NCI-H2227 (cell line): Measurements from ENCODE around the gene SMIM29.
"Not testable (repeated sequence)": the region's sequence is repeated elsewhere in the genome, so short reads cannot be mapped to it uniquely, and the experiment has no call there.

ENCODE experiments used
- DNase-seq: peaks from one replicate; lab custom pipeline; 2025; ENCODE audit not compliant: unreplicated experiment; lab: John Stamatoyannopoulos, UW

Gene SMIM29

GRCh38 chr6:34248727-34249468 lies at the start of gene SMIM29:
Gene SMIM29, minus strand, starts transcription at chr6:34249006. Its CDS starts 1,215 bp downstream, at chr6:34247791.
- peak; percentile 97 for DNase-seq

GRCh38 chr6:34295721-34296120 lies 46.9 kb upstream of the SMIM29 start:
- no peak for DNase-seq

- no peak for DNase-seq
Observed at GRCh38 chr6:34292954-34293353, 44.1 kb upstream of the SMIM29 start.

GRCh38 chr6:34289137-34289536 lies 40.3 kb upstream of the SMIM29 start:
- DNase-seq, result no peak

- DNase-seq, result no peak
Observed at GRCh38 chr6:34288581-34288980, 39.8 kb upstream of the SMIM29 start.

GRCh38 chr6:34285448-34286164 lies 36.8 kb upstream of the SMIM29 start:
- no peak for DNase-seq

GRCh38 chr6:34284563-34285447 lies 36.0 kb upstream of the SMIM29 start:
- DNase-seq, result no peak

- no peak for DNase-seq
Observed at GRCh38 chr6:34281702-34282334, 33.0 kb upstream of the SMIM29 start.

GRCh38 chr6:34280216-34280615 lies 31.4 kb upstream of the SMIM29 start:
- DNase-seq, result no peak

GRCh38 chr6:34278833-34279232 lies 30.0 kb upstream of the SMIM29 start:
- no peak for DNase-seq

GRCh38 chr6:34277763-34278112 lies 28.9 kb upstream of the SMIM29 start:
- no peak for DNase-seq

GRCh38 chr6:34276881-34277762 lies 28.3 kb upstream of the SMIM29 start:
- no peak for DNase-seq

- no peak for DNase-seq
Observed at GRCh38 chr6:34276191-34276590, 27.4 kb upstream of the SMIM29 start.

GRCh38 chr6:34275128-34275804 lies 26.5 kb upstream of the SMIM29 start:
- DNase-seq, result no peak

- DNase-seq, result no peak
Observed at GRCh38 chr6:34274129-34274528, 25.3 kb upstream of the SMIM29 start.

- no peak for DNase-seq
Observed at GRCh38 chr6:34273242-34273805, 24.5 kb upstream of the SMIM29 start.

GRCh38 chr6:34272013-34272926 lies 23.5 kb upstream of the SMIM29 start:
- DNase-seq, result no peak

GRCh38 chr6:34269658-34270341 lies 21.0 kb upstream of the SMIM29 start:
- not testable (repeated sequence) for DNase-seq
